ENCODE results near the gene NAXD. TPM values are rescaled to one million over a fixed set of nuclear protein-coding genes. Genes with fewer than 3 reads are reported as not detected.

The NAXD gene
- total and polyA plus RNA-seq, 2 of the 4 experiments (the other 2 are of a cell fraction) = 10.2 to 27.2 TPM

DNA sequence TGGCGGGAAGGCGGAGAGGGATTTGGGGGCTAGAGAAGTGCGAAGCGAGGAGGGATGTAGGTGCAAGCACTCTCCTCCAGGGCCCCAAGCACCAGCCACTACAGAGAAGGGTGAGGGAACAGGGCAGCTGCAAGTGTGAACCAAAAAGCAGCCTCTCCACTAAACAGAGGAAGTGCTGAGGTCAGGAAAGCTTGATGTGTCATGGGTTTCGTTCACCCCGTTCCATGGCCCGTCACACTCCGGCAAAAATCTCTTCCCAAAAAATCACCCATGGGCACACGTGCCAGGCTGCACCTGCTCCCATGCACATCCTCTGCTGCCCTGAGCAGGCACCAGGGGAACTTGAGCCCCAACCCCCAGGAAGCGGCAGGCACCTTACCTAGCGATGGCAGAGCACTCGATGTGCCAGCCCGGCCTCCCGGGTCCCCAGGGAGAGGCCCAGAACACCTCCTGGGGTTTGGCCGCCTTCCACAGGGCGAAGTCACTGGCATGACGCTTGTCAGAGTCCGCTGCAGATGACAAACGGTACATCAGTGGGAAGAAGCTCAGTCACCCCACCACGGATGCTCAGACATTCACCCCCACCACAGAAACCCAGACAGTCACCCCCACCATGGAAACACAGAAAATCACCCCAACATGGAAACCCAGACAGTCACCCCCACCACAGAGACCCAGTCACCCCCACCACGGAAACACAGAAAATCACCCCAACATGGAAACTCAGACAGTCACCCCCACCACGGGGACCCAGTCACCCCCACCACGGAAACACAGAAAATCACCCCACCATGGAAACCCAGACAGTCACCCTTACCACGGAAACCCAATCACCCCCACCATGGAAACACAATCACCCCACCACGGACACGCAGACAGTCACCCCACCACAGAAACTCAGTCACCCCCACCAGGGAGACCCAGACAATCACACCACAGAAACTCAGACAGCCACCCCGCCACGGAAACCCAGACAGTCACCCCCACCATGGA is 61.5 kb downstream of the NAXD start:
- DNase-seq = no peak
- Histone ChIP-seq H2BK120ac (ENCODE audit: low read depth, low read length) (no peak overlapping the region), H3K36me3 (ENCODE audit: control insufficient read depth, insufficient read depth, low read length) (peaks cover 43% of the 10 kb centered on the region), H2AK5ac (ENCODE audit: low read depth, low read length) (no peak overlapping the region), H3K4me3 (ENCODE audit: insufficient read depth, low read depth, low read length) (no peak overlapping the region), H3K23ac (ENCODE audit: low read depth, low read length) (no peak overlapping the region), H3K4me2 (ENCODE audit: low read depth, low read length) (no peak overlapping the region), H3K9me3 (ENCODE audit: control insufficient read depth, insufficient read depth, low read length) (no peaks in the 10 kb centered on the region), H3K4me1 (ENCODE audit: control insufficient read depth, insufficient read depth, low read length) (no peaks in the 10 kb centered on the region), H2BK20ac (ENCODE audit: low read depth, low read length) (no peak overlapping the region), H3K18ac (ENCODE audit: low read depth, low read length) (no peak overlapping the region), H3K9me1 (ENCODE audit: insufficient read depth, low read length) (0 out of 2 replicates have a peak, but pooled peaks cover 3% of the 10 kb centered on the region), H3K9ac (ENCODE audit: low read depth, low read length) (no peak overlapping the region), H2BK5ac (ENCODE audit: low read depth, low read length, poor library complexity, severe bottlenecking) (no peak overlapping the region), H2AK9ac (replicated peaks; ENCODE audit: low read depth, low read length, poor library complexity) (no peak overlapping the region), H4K20me1 (ENCODE audit: insufficient read depth, low read length) (peaks cover 6% of the 10 kb centered on the region; the same call in 1 of the 2 replicates), H3K27ac (ENCODE audit: insufficient read depth, low read length) (no peak overlapping the region), H3K27me3 (ENCODE audit: control insufficient read depth, insufficient read depth, low read length) (no peaks in the 10 kb centered on the region), H3K79me1 (ENCODE audit: low read depth in 1 of 2, low read length in 2 of 2) (peaks cover 10 to 12% of the 10 kb centered on the region in 2 experiments; a peak in 3 of 4 replicates), H4K91ac (ENCODE audit: insufficient read depth, low read depth, low read length) (no peak overlapping the region), H3K56ac (ENCODE audit: extremely low read depth, insufficient read depth, low read length) (no peak overlapping the region), H2AFZ (replicated peaks; ENCODE audit: low read length, poor library complexity) (no peak overlapping the region), H3K4ac (ENCODE audit: low read depth, low read length) (no peak overlapping the region), H4K5ac (ENCODE audit: low read depth, low read length) (no peak overlapping the region), H3K14ac (replicated peaks; ENCODE audit: low read depth, low read length) (no peak overlapping the region), H2BK15ac (ENCODE audit: low read depth, low read length) (no peak overlapping the region), H4K8ac (ENCODE audit: low read depth in 2 of 2, low read length in 2 of 2) (no peak overlapping the region)
- 88% methylated on average over 12 of the region's 28 CpGs; no CpG with 5 or more reads in 1 of the 2 experiments for WGBS, 2 experiments (ENCODE audit: extremely low coverage in 2 of 2, insufficient read length in 1 of 2)
- intact Hi-C loops (cut with micrococcal nuclease) = no loop called here
- no peak for TF ChIP-seq MAZ (IDR thresholded peaks at IDR 0.05; ENCODE audit: borderline replicate concordance, low read depth, low read length)
- no peak for TF ChIP-seq ELK1 (IDR thresholded peaks at IDR 0.05; ENCODE audit: borderline replicate concordance, low read depth, low read length)
- no peak for TF ChIP-seq SMC3 (IDR thresholded peaks at IDR 0.05; ENCODE audit: low read depth, low read length)
- TF ChIP-seq NFE2L2 (IDR thresholded peaks at IDR 0.05; ENCODE audit: low read depth, low read length) = no peak
- no peak for TF ChIP-seq CTCF (conservative IDR thresholded peaks at IDR 0.05; ENCODE audit: low read depth, low read length)
- no peak for ATAC-seq (ENCODE audit: low read depth)
- in situ Hi-C loops (cut with MboI; ENCODE audit: low sequenced_read_pairs) = no loop called here
- dilution Hi-C loops (cut with HindIII; ENCODE audit: low sequenced_read_pairs, unreplicated experiment) = no loop called here
- ChIA-PET CTCF (no interaction called here), POLR2A (ENCODE audit: unreplicated experiment) (interaction anchor here (0.7 kb wide), 1 partner anchor 36 kb away, joined by 4 read pairs; no protein-coding TSS in a partner anchor)
- BruUV-seq (replicated peaks) = no TSS peak
